SK-N-SH (cell line): ENCODE results near the gene PRPF6. TPM values are rescaled to one million over a fixed set of nuclear protein-coding genes. Genes with fewer than 3 reads are reported as not detected.

Source experiments
- CTCF ChIA-PET: fragments of 300-600, 350-600 bp; formaldehyde crosslinking; extraction: SDS; loops from one replicate; lab custom pipeline; 2021; lab: Yijun Ruan, JAX
- POLR2A ChIA-PET: fragments of 350-600 bp; sonication (Branson Sonifier 250); formaldehyde crosslinking; extraction: SDS; loops from one replicate; lab custom pipeline; 2020; ENCODE audit warnings: antibody characterized with exemption, inconsistent platforms; lab: Yijun Ruan, JAX
- DNase-seq: peaks from one replicate; pipeline ENCODE4 v3.0.0; 2012
- H2AFZ ChIP-seq: fragments of 200-600 bp; sonication (generic); 2 replicates; pipeline ENCODE4 v1.8.1; 2016; ENCODE audit warnings: antibody characterized with exemption, mild to moderate bottlenecking, low read depth
- H3F3A ChIP-seq: fragments of 200-600 bp; sonication (generic); replicated peaks from 2 replicates; pipeline ENCODE3; 2016; ENCODE audit warnings: antibody characterized with exemption, mild to moderate bottlenecking; ENCODE audit not compliant: insufficient read depth
- H3K27ac ChIP-seq, 2 experiments: fragments of 200-500 bp in 1 of 2; fragments of 200-600 bp in 1 of 2; sonication (Bioruptor generic) in 1 of 2; sonication (generic), shearing (Covaris generic) in 1 of 2; 2 replicates each; pipeline versions ENCODE4 v1.5.1 to v1.6.1; 2014 to 2016; ENCODE audit warnings: low read depth in 2 of 2, inconsistent platforms in 1 of 2, low read length in 1 of 2, mild to moderate bottlenecking in 1 of 2, mixed read lengths in 1 of 2
- H3K27me3 ChIP-seq: fragments of 200-600 bp; sonication (generic), shearing (Covaris generic); 2 replicates; pipeline ENCODE4 v1.6.1; 2016; ENCODE audit warnings: mixed run types; ENCODE audit not compliant: insufficient read depth
- H3K36me3 ChIP-seq, 2 experiments: fragments of 200-500 bp in 1 of 2; fragments of 200-600 bp in 1 of 2; sonication (Bioruptor generic) in 1 of 2; sonication (generic) in 1 of 2; replicated peaks in 1 of 2; 2 replicates each; pipeline versions ENCODE3 to v1.5.1; 2014 to 2016; ENCODE audit warnings: low read length in 1 of 2, mild to moderate bottlenecking in 1 of 2; ENCODE audit not compliant: insufficient read depth in 2 of 2, control insufficient read depth in 1 of 2
- H3K4me1 ChIP-seq, 2 experiments: fragments of 200-500 bp in 1 of 2; fragments of 200-600 bp in 1 of 2; sonication (Bioruptor generic) in 1 of 2; sonication (generic), shearing (Covaris generic) in 1 of 2; 2 replicates each; pipeline versions ENCODE4 v1.5.1 to v1.6.1; 2014 to 2016; ENCODE audit warnings: low read depth in 1 of 2, low read length in 1 of 2, mixed run types in 1 of 2; ENCODE audit not compliant: insufficient read depth in 2 of 2, control insufficient read depth in 1 of 2
- H3K4me2 ChIP-seq: fragments of 200-600 bp; sonication (generic), shearing (Covaris generic); 2 replicates; pipeline ENCODE4 v1.6.1; 2017; ENCODE audit warnings: mixed run types
- H3K4me3 ChIP-seq, 2 experiments: fragments of 200-500 bp in 1 of 2; fragments of 200-600 bp in 1 of 2; sonication (Bioruptor generic) in 1 of 2; sonication (generic), shearing (Covaris generic) in 1 of 2; 2 replicates each; pipeline versions ENCODE4 v1.5.1 to v1.8.1; 2014 to 2016; ENCODE audit warnings: low read depth in 2 of 2, inconsistent platforms in 1 of 2, low read length in 1 of 2, mild to moderate bottlenecking in 1 of 2, mixed read lengths in 1 of 2, moderate library complexity in 1 of 2
- H3K79me2 ChIP-seq: fragments of 200-600 bp; sonication (generic); 2 replicates; pipeline ENCODE4 v1.8.1; 2017; ENCODE audit warnings: mild to moderate bottlenecking; ENCODE audit not compliant: insufficient read depth
- H3K9ac ChIP-seq: fragments of 200-600 bp; sonication (generic); 2 replicates; pipeline ENCODE4 v1.6.1; 2017; ENCODE audit warnings: mixed run types
- H3K9me2 ChIP-seq: fragments of 200-600 bp; sonication (generic); 2 replicates; pipeline ENCODE4 v1.6.1; 2017; ENCODE audit warnings: mixed run types
- H3K9me3 ChIP-seq: fragments of 200-600 bp; sonication (generic); 2 replicates; pipeline ENCODE4 v1.6.1; 2017; ENCODE audit warnings: mixed run types, mild to moderate bottlenecking, moderate library complexity
- H4K20me1 ChIP-seq: fragments of 200-600 bp; sonication (generic); 2 replicates; pipeline ENCODE4 v1.6.1; 2017; ENCODE audit warnings: mild to moderate bottlenecking, mixed run types; ENCODE audit not compliant: insufficient read depth
- EZH2phosphoT487 ChIP-seq: fragments of 200-600 bp; sonication (generic); IDR thresholded peaks from 2 replicates; pipeline ENCODE4 v1.6.1; 2017; ENCODE audit warnings: low read depth, mixed run types, mild to moderate bottlenecking, antibody characterized with exemption, moderate library complexity, borderline replicate concordance
- GABPA ChIP-seq: IDR thresholded peaks from 2 replicates; pipeline ENCODE4 v1.4.0; 2012; ENCODE audit warnings: low read depth, mild to moderate bottlenecking
- GATA2 ChIP-seq: sonication (generic); formaldehyde crosslinking; IDR thresholded peaks from 2 replicates; pipeline ENCODE4 v1.5.0; 2020; ENCODE audit warnings: mild to moderate bottlenecking, missing genetic modification reagents
- MEF2A ChIP-seq: IDR thresholded peaks from 2 replicates; pipeline ENCODE4 v1.4.0; 2012; ENCODE audit warnings: low read depth, borderline replicate concordance
- MXI1 ChIP-seq: IDR thresholded peaks from 2 replicates; pipeline ENCODE4 v1.6.1; 2012; ENCODE audit warnings: mild to moderate bottlenecking, low read depth, low read length, improper control_type of control experiment
- NFIC ChIP-seq: IDR thresholded peaks from 2 replicates; pipeline ENCODE4 v1.4.0; 2012; ENCODE audit warnings: borderline replicate concordance
- NRF1 ChIP-seq: IDR thresholded peaks from 2 replicates; pipeline ENCODE4 v1.6.1; 2012; ENCODE audit warnings: low read depth, mild to moderate bottlenecking, low read length
- POLR2AphosphoS5 ChIP-seq: IDR thresholded peaks from 2 replicates; pipeline ENCODE4 v1.6.1; 2012; ENCODE audit warnings: low read depth, low read length
- RCOR1 ChIP-seq: fragments of 150-350 bp; IDR thresholded peaks from 2 replicates; pipeline ENCODE4 v1.6.1; 2017; ENCODE audit warnings: antibody characterized with exemption, low read length
- REST ChIP-seq: IDR thresholded peaks from 2 replicates; pipeline ENCODE4 v1.6.1; 2012; ENCODE audit warnings: mild to moderate bottlenecking, low read depth, low read length, moderate library complexity
- RFX5 ChIP-seq: IDR thresholded peaks from 2 replicates; pipeline ENCODE4 v1.6.1; 2012; ENCODE audit warnings: mild to moderate bottlenecking, improper control_type of control experiment, low read length
- SMC3 ChIP-seq: IDR thresholded peaks from 2 replicates; pipeline ENCODE4 v1.6.1; 2012; ENCODE audit warnings: low read depth, low read length, improper control_type of control experiment
- TAF1 ChIP-seq: IDR thresholded peaks from 2 replicates; pipeline ENCODE4 v1.6.1; 2012; ENCODE audit warnings: low read depth, mild to moderate bottlenecking, low read length, moderate library complexity, borderline replicate concordance
- TEAD4 ChIP-seq: IDR thresholded peaks from 2 replicates; pipeline ENCODE4 v1.4.0; 2012; ENCODE audit warnings: mild to moderate bottlenecking, borderline replicate concordance; ENCODE audit not compliant: insufficient read depth
- USF1 ChIP-seq: IDR thresholded peaks from 2 replicates; pipeline ENCODE4 v1.4.0; 2012; ENCODE audit warnings: low read depth, borderline replicate concordance
- YY1 ChIP-seq: IDR thresholded peaks from 2 replicates; pipeline ENCODE4 v1.4.0; 2012; ENCODE audit warnings: low read depth, mild to moderate bottlenecking
- WGBS: methylation state at CpG from one replicate; pipeline ENCODE4 v1.1.6; 2017; ENCODE audit warnings: low lambda C conversion rate; 5-methylcytosine and 5-hydroxymethylcytosine counted together
- polyA plus RNA-seq, 3 experiments: library from polyadenylated mRNA; depleted of rRNA; stranded (reverse); fragments of >200 nt; gene quantifications; 2 replicates each; pipeline ENCODE4 v1.2.3, GENCODE V29; 2012
- TF ChIP-seq, protein P1 (sequence below): fragments of 150-350 bp; IDR thresholded peaks from 2 replicates; pipeline ENCODE4 v1.6.1; 2016; ENCODE audit warnings: mild to moderate bottlenecking, low read depth, low read length

PRPF6 gene
- polyA plus RNA-seq, 1 of the 3 experiments (the other 2 are of a cell fraction): 59.1 TPM

- POLR2A ChIA-PET: no interaction called here
- Histone ChIP-seq H3K9me3 (no peaks in the 10 kb centered on the region), H3K27ac (no peak overlapping the region), H3F3A (peaks cover 8% of the 10 kb centered on the region), H3K9ac (no peak overlapping the region), H3K79me2 (peaks cover 6% of the 10 kb centered on the region; the same call in 1 of the 2 replicates), H3K9me2 (no peaks in the 10 kb centered on the region), H3K4me1 (no peaks in the 10 kb centered on the region; a peak in 1 of 4 replicates), H3K27me3 (no peaks in the 10 kb centered on the region), H2AFZ (no peak overlapping the region), H4K20me1 (peaks cover 47% of the 10 kb centered on the region), H3K36me3 (peaks cover 0 to 54% of the 10 kb centered on the region in 2 experiments), H3K4me3 (no peak overlapping the region), H3K4me2 (no peak overlapping the region)
- CTCF ChIA-PET: interaction anchor here (2.4 kb wide), 1 partner anchor 166 kb away, joined by 10 read pairs; no protein-coding TSS in a partner anchor
- no peak for TF ChIP-seq USF1
- TF ChIP-seq RCOR1: no peak
- no peak for TF ChIP-seq RFX5
- TF ChIP-seq MXI1: no peak
- TF ChIP-seq REST: no peak
- no peak for TF ChIP-seq EZH2phosphoT487
- TF ChIP-seq NFIC: no peak
- TF ChIP-seq NRF1: no peak
- TF ChIP-seq GATA2 (CRISPR knock-in tag): no peak
- TF ChIP-seq SMC3: no peak
- no peak for TF ChIP-seq GABPA
- TF ChIP-seq TAF1: no peak
- TF ChIP-seq, protein P1, sequence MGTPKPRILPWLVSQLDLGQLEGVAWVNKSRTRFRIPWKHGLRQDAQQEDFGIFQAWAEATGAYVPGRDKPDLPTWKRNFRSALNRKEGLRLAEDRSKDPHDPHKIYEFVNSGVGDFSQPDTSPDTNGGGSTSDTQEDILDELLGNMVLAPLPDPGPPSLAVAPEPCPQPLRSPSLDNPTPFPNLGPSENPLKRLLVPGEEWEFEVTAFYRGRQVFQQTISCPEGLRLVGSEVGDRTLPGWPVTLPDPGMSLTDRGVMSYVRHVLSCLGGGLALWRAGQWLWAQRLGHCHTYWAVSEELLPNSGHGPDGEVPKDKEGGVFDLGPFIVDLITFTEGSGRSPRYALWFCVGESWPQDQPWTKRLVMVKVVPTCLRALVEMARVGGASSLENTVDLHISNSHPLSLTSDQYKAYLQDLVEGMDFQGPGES: no peak
- TF ChIP-seq POLR2AphosphoS5: no peak
- TF ChIP-seq YY1: no peak
- TF ChIP-seq MEF2A: no peak
- no peak for TF ChIP-seq TEAD4
- DNase-seq: no peak
- 94% methylated on average over 35 of the region's 39 CpGs for whole genome bisulfite sequencing
Measured at GRCh38 chr20:63941282-63942081, 39.5 kb upstream of the PRPF6 start.
